ENCODE data around the gene ATP8B4. TPM values are rescaled to one million over a fixed set of nuclear protein-coding genes. Genes with fewer than 3 reads are reported as not detected.

ATP8B4 gene
- total RNA-seq, 1 donor from 2014 or later, result 9.0 TPM

GRCh38 chr15:50075319-50075718 lies 43.7 kb downstream of the ATP8B4 start:
- H3K9me3 ChIP-seq, result no peaks in the 10 kb centered on the region
- no peaks in the 10 kb centered on the region for H3K27me3 ChIP-seq (ENCODE audit: low read depth)
- H3K36me3 ChIP-seq, result no peaks in the 10 kb centered on the region
- no peak for ATAC-seq
- intact Hi-C loops (cut with DNase I), result no loop called here
- DNase-seq, result no peak
- TF ChIP-seq CTCF (IDR thresholded peaks at IDR 0.05), result no peak
- H3K4me1 ChIP-seq, result no peaks in the 10 kb centered on the region
- no peak overlapping the region for H3K4me3 ChIP-seq
- H3K27ac ChIP-seq, result no peak overlapping the region

DNA sequence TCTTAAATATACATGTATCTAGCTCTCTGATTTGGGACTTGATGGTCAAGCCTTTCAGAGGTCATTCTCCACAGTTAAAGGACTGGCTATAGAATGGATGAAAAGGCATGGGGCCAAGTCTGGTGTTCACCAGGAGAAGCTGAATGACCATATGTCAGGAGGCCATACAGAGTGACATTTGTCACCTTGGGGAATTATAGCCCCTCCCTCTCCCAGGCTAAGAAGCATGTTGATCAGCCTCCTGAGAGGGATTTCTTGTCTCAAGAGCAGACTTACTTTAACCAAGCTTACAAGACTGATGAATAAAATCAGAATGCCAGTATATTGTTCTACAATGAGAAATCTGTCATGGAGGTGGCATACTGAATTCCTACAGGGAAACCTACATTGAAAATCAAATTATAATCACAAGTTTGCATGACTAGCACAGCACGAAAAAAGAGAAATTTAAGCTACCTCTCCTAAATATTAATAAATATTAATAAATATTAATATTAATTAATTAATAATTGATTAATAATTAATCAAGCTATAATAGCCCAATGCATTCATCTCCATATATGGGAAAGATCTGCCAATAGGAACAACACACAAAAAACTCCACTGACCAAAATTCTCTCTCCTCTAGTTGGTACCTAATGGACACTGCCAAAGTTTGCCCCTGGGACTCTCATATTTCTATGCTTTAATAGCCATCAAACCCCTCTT lies 47.3 kb downstream of the ATP8B4 start:
- Histone ChIP-seq H3K27ac (no peak overlapping the region), H3K36me3 (no peaks in the 10 kb centered on the region), H3K27me3 (ENCODE audit: low read depth) (no peaks in the 10 kb centered on the region), H3K4me1 (no peaks in the 10 kb centered on the region), H3K9me3 (no peaks in the 10 kb centered on the region), H3K4me3 (no peak overlapping the region)
- ATAC-seq, result no peak
- TF ChIP-seq CTCF (IDR thresholded peaks at IDR 0.05), result no peak
- intact Hi-C loops (cut with DNase I), result no loop called here
- no peak for DNase-seq

DNA sequence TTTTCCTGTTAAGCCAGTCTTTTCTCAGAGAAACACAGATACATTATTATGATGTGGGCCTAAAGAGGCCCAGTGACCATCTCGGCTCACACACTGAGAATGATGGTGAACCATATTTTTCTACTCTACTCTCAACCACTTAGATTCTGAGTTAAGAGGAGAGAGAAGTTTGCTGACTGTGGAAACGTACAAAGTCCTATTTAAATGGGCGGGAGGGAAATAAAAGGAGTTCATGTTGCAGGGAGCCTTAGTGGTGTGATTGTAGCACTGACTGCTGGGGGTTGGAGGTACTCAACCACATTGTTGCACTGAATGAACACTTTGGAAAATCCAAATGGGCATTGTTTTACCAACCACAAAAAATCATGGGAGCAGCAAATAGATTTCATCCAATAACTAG lies 51.0 kb downstream of the ATP8B4 start:
- H3K4me1 ChIP-seq, result no peaks in the 10 kb centered on the region
- ATAC-seq (no peak), DNase-seq (no peak)
- H3K4me3 ChIP-seq, result no peak overlapping the region
- H3K9me3 ChIP-seq, result no peaks in the 10 kb centered on the region
- intact Hi-C loops (cut with DNase I), result no loop called here
- no peaks in the 10 kb centered on the region for H3K36me3 ChIP-seq
- no peak overlapping the region for H3K27ac ChIP-seq
- no peaks in the 10 kb centered on the region for H3K27me3 ChIP-seq (ENCODE audit: low read depth)
- no peak for TF ChIP-seq CTCF (IDR thresholded peaks at IDR 0.05)

- no peak for TF ChIP-seq CTCF (IDR thresholded peaks at IDR 0.05)
- no peak overlapping the region for H3K27ac ChIP-seq
- ATAC-seq (no peak), DNase-seq (no peak)
- no peaks in the 10 kb centered on the region for H3K36me3 ChIP-seq
- intact Hi-C loops (cut with DNase I), result no loop called here
- no peaks in the 10 kb centered on the region for H3K9me3 ChIP-seq
- no peaks in the 10 kb centered on the region for H3K27me3 ChIP-seq (ENCODE audit: low read depth)
- no peak overlapping the region for H3K4me3 ChIP-seq
- H3K4me1 ChIP-seq, result no peaks in the 10 kb centered on the region
These were observed 51.8 kb downstream of the ATP8B4 start for GRCh38 chr15:50067254-50067653.

DNA sequence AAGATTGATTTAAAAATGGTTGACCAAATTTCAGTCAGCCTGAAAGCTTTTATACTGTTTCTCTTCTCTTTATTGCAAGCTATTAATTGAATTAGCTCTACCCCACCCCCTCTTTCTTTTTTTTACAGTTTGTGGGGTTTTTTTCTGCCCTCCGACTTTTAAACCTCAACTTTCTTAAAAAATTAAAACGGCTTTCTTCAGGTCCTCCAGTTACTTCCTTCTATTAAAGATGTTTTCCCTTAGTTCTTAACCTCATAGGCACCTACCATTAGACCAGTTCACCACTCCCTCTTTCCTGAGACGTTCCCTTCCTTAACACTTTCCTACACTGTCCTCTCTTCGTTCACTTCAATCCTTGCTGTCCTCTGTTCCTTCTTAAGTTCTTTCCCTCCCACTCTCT lies 52.4 kb downstream of the ATP8B4 start:
- Histone ChIP-seq H3K4me1 (no peaks in the 10 kb centered on the region), H3K36me3 (no peaks in the 10 kb centered on the region), H3K9me3 (no peaks in the 10 kb centered on the region), H3K27me3 (ENCODE audit: low read depth) (no peaks in the 10 kb centered on the region), H3K4me3 (no peak overlapping the region), H3K27ac (no peak overlapping the region)
- ATAC-seq (no peak), DNase-seq (no peak)
- TF ChIP-seq CTCF (IDR thresholded peaks at IDR 0.05), result no peak
- intact Hi-C loops (cut with DNase I), result no loop called here

Measured in lower lobe of right lung (tissue), 2 donors.